GM18502 (cell line): ENCODE data around the gene TBXA2R.

Experiments
- ATAC-seq: cut with Tn5 transposase; IDR thresholded peaks from one replicate; pipeline ENCODE4 v1.9.1; 2021; ENCODE audit warnings: mild to moderate bottlenecking; ENCODE audit not compliant: unreplicated experiment, poor library complexity

Gene TBXA2R

DNA sequence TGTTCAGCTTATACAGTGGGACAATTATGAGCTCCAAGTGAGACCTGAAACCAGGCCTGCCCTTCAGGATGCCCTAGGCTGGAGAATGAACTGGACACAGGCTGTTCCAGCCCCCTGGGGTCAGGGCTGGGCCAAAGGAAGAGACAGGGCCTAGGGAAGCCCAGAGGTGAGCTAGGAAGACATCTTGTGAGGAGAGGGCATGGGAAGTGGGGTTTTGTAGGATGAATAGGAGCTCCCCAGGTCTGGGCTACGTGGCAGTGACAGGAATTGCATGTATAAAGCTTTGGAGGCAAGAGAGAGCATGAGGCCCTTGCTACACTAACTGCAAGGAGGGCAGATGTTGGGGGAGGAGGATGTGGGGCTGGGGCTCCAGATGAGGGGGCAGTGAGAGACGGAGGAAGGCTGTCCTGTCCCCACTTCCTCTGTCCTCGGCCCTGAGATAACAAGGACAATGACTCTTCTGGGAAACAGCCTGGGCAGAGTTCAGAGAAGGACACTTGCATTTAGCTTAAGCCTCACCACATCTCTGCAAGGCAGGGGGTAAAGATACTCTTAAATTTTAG is 1.5 kb upstream of the TBXA2R start:
- ATAC-seq, result no peak

DNA sequence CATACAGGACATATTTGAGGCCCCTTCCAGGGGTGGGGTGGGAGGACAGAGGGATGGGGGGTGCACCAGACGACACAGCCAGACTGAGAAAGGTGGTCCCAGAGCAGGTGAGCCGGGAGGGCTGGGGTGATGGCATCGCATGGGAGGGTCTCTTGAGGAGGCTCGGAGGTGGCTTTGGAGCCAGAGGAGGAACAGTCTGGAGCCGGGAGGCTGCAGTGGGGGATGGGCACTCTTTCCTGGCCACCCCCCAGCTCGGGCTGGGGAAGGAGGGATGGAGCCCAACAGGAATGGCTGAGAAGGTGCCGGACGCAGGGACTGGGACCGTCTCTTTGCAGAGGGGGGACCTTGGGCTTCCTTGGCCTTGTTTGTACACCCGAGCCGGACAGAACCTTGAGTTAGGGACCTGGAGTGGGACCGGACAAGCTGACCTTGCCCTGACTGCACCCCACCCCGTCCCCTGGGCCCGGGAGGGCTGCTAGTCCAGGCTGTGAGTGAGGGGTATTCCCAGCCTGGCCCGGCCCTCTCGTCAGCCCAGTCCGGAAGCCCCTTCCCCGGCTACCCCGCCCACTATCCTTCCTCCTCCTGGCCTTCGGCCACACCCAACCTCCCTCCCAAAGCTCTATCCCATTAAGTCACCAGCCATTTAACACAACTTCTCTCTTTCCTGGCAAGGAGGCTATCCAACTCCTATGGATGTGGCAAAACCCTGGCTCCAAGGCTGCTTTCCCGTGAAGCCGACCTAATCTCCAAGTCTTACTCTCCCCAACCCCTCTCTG is 816 bp upstream of the TBXA2R start:
- no peak for ATAC-seq

DNA sequence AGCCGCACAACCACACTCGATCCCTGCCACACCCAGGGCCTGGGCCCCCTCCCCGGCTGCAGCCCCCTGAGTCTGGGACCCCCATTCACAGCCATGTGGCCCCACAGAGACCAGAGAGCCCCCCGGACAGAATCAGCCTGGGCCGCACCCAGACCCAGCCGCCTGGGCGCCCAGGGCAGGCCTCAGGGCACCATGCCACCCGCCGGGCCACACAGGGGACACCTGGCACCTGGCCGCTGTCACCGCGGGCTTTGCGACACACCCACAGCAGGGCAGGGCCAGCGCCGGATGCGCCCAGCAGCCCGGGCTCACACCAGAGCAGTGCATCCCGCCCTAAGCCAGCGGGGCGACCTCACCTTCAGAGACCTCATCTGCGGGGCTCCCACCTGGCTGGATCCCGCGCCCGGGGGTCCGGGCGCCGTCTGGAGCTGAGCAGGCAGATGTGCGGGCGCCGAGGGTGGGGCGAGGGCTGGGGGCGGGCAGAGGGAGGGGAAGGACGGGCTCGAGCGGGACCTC is 443 bp downstream of the TBXA2R start:
- ATAC-seq, result no peak

DNA sequence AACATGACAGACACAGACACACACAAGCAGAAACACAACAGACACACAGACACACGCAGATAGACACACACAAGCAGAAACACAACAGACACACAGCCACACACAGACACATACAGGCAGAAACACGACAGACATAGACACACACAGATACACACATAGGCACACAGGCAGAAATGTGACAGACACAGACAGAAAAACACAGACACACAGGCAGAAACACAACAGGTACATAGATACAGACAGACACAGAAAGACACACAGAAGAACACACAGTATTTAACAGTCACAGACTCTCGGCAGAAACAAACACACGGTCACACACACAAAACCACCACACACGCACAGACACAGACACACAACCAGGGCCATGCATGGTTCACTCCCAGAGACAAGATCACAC is 905 bp downstream of the TBXA2R start:
- ATAC-seq, result no peak

DNA sequence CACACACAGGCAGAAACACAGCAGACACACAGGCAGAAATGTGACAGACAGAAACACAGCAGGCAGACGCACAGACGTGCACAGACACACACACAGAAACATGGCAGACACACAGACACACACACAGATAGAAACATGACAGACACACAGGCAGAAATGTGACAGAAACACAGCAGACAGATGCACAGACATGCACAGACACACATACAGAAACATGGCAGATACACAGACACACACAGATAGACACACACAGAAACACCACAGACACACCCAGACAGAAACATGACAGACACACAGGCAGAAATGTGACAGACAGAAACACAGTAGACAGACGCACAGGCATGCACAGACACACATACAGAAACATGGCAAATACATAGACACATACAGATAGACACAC is 1.3 kb downstream of the TBXA2R start:
- no peak for ATAC-seq

DNA sequence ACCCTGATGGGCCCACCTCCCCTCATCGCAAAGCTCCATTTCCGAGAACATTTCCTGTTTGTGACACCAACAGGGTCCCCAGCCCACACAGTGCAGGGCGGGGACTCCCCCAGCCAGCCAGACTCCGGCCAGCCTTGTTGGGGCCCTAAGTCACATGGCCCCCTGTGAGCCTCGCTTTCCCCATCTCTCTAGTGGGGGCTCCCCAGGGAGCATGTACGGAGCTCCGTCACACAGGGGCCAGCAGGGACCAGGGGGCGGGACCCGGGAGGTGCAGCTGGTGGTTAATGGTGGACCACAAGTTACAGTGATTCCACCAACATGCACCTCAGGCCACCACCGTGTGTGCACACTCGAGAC is 1.7 kb downstream of the TBXA2R start:
- no peak for ATAC-seq

DNA sequence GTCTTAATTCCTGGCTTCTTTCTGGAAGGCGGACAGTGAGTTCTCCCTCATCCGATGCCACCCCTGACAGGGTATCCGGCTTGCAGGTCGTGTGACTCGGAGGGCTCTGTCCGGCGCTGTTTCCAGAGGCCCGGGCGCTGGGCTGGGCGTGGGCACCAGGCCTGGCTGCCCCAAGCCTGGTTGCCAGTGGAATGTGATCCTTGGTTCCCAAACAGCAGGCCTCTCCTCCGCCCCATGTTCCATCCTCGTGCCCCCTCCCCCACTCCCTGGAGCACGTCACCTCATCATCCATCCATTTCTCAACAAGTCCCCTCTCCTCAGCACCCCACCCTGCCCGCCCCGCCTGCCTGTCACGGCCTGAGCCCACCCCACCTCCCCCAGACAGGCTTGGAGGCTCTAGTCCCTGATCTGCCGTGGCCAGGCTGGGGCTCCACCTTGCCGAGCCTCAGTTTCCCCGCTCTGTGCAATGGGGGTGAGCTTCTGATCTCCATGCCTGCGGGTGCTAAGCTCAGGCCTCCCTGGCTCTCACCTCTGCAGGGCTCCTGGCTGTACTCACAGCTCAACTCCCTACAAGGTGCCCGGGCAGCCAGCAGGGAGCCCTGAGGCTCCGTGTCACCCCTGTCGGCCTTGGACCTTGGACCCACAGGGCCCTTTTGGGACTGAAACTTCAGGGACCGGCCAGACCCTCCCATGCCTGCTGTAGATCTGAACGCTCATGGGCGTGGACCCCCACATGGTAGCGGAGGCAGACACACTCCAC is 2.3 kb downstream of the TBXA2R start:
- no peak for ATAC-seq

DNA sequence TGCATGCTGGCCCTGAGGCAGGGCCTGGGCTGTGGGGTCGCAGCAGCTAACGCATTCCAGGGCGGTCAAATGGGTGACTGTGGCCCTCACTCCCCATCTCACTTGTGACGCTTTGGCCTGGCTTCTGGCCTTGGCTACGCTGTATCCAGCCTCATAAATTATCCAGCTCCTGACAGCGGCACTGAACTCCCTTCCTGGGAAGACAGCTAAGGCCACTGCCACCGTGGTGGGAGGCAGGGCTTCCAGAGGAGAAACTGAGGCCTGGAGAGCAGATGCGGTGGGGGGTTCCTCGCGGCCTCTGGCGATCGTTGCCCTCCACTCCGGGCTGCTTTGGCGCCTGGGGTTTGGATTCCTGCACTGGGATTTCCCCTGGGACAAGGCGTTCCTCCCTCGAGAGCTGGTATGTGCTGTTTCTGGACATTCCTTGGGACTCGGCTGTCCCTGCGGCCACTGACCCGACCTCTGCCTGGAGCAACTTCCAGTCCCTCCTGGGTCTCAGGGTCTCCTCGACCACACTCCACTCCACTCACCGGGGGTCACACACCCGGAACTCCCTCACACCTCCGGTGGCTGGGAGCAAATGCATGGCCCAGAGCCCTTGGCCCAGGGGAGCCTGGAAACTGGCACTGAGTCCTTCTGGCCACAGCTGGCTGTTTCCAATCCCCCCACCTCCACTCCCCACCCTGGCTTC is 3.4 kb downstream of the TBXA2R start:
- no peak for ATAC-seq

DNA sequence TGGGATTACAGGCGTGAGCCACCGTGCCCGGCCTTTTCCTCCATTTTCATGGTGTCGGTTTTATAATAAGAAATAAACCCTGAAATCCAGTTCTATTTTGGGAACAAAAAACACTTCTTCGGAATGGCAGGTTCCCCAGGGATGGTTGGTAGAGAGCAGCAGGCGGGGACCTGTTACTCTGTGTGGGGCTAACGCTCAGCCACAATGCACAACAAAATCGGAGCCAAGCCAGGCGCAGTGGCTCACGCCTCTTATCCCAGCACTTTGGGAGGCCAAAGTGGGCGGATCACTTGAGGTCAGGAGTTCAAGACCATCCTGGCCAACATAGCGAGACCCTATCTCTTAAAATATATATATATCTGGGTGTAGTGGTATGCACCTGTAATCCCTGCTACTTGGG is 5.7 kb downstream of the TBXA2R start:
- ATAC-seq, result no peak

DNA sequence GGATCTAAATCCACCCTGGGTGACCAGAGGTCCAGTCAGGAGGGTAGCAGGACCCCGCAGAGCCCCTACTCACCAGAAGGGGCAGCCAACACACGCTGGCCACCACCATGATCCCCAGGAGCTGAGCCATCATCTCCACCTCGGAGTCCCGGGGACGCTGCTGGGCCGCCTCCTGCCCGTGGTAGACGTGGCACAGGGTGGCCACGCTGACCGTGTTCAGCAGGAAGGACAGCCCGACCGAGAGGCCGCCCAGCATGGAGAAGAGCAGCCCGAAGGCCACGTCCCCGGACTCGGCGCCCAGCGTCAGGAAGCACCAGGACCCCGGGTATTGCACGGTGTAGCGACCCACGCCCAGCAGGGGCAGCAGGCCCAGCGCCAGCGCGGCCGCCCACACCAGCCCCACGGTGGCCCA is 6.9 kb downstream of the TBXA2R start:
- no peak for ATAC-seq

DNA sequence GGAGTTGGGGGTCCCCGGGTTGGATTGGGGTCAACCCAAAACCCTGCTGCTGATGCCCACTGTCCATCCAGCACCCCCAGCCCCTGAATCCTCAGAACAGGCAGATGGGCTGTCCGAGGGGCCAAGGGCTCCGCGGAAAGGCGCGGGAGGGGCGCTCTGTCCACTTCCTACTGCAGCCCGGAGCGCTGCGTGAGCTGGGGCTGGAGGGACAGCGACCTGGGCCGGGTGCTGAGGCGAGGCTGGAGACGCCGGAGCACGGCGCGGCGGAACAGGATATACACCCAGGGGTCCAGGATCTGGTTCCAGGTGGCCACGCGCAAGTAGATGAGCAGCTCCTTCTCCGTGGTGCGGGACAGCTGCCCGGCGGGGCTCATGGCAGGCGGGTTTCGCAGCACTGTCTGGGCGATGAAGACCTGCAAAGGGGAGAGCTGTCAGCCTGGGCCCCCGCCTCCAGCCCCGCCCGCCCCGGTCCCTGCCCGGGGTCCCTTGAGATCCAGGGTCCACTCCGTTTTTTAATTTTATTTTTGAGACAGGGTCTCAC is 11.1 kb downstream of the TBXA2R start:
- ATAC-seq, result no peak

DNA sequence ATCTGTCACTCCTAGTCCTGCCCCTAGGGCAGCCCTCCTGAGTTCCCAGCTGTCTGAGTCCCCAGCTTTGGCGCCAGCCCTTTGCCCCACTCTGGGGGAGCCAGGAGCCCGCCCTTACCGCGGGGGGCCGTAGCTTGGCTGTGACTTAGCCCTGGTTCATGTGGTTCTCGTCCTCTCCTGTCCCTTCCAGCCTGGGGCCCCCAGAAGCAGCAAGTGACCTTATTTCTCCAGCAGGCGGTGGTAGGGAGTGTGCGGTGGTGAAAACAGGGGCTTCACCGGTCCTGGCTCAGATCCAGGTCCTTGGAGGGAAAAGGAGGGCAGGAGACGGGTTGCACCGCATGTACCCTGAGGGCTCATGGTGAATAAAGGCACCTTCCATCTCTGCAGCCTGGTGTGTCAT is 13.5 kb downstream of the TBXA2R start:
- ATAC-seq, result no peak

DNA sequence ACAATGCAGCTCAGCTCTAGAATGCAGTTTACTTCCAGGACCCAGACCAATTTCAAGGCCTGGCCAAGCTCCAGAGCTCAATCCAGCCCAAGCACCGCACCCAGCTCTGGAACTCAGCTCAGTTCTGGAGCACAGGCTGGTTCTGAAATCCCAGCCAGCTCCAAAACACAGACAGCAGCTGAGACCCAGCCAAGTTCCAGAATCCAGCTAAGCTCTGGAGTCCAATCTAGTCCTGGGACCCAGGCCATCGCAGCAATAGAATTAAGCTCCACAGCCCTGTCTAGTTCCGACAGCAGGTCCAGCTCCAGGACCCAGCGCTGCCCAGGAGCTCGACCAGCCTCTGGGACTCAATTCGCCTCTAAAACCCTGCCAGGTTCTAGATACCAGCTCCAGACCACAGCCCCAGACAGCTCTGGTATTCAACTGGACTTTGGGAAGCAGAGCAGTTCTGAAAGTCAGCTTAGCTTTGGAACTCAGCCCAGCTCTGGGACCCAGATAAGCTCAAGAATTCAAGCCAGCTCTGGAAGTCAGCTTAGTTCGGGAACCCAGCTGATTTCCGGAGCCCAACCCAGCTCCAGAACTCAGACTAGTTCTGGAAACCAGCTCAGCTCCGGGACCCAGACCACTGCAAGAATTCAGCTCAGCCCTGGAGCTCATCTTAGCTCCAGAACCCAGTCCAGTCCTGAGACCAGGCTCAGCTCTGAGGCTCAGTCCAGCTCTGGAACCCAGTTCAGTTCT is 14.6 kb downstream of the TBXA2R start:
- ATAC-seq, result no peak

DNA sequence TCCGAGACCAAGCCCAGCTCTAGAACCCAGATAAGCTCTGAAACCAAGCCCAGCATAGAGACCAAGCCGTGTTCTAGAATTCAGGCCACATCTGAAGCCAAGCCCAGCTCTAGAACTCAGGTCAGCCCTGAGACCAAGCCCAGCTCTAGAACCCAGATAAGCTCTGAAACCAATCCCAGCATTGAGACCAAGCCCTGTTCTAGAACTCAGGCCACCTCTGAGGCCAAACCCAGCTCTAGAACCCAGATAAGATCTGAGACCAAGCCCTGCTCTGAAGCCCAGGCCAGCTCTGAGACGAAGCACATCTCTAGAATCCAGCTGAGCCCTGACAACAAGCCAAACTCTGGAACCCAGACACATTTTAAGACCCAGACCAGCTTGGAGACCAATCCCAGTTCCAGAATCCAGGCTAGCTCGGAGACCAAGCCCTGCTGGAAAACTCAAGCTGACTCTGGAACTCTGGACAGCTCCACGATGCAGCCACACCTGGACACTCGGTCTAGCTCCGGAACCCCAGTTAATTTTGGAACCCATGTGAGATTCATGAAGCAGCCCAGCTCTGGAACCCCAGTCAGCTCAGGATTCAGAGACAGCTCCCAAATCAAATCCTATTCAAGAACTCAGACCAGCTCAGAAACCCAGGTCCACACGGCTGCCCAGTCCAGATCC is 15.6 kb downstream of the TBXA2R start:
- ATAC-seq, result no peak

DNA sequence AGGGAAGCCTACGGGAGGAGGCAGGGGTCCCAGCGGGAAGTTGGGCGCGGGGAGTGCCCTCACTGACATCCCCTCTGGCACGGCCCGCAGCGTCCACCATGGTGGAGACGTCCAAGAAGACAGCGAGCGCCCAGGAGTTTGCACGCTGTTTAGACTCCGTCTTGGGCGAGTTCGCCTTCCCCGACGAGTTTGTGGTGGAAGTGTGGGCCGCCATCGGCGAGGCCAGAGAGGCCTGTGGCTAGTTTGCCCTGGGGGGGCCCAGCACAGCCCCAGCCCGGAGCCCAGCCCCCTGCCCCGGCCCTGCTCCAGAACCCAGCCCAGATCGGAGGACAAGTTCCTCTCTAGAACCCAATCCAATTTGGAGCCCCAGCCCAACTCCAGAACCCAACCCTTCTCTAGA is 16.7 kb downstream of the TBXA2R start:
- no peak for ATAC-seq

DNA sequence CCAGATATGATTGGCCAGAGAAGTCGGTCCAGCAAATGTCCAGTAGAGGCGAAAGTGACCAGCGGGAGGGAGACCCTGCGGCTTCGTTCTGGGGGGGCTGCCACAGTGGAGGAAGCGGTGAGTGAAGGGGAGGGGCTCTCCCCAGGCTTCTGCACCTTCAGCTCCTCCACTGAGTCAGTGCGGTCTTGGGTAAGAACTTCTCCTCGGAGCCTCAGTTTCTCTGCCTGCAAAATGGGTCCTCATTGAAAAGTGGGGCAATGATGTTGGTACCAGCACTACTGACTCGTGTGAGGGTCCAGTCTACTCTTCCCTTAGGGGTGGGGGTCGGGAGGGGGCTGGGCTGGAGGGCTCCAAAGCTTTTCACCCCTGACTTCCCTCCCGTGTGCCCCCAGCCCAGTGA is 17.2 kb downstream of the TBXA2R start:
- no peak for ATAC-seq

DNA sequence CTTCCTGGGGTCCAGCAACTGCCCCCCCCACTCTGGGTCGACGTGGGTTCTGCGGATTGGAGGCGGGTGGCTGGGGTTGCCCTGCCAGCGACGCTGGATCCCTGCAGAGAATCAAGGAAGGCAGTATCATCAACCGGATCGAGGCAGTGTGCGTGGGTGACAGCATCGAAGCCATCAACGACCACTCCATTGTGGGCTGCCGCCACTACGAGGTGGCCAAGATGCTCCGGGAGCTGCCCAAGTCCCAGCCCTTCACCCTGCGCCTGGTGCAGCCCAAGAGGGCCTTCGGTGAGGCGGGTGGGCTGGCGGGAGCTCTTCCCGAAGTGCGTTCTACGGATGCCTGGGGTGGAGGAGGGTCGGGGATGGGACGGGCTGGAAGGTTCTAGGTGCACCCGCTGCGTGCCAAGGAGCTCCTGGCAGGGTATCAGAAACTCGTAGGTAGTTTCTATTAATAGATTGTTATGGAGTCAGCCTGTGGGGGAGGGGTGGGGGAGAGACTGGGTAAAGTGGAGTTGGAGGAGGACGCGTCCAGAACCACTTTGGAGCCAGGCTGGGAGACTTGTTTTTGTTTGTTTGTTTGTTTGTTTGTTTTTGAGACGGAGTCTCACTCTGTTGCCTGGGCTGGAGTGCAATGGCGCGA is 19.8 kb downstream of the TBXA2R start:
- no peak for ATAC-seq

DNA sequence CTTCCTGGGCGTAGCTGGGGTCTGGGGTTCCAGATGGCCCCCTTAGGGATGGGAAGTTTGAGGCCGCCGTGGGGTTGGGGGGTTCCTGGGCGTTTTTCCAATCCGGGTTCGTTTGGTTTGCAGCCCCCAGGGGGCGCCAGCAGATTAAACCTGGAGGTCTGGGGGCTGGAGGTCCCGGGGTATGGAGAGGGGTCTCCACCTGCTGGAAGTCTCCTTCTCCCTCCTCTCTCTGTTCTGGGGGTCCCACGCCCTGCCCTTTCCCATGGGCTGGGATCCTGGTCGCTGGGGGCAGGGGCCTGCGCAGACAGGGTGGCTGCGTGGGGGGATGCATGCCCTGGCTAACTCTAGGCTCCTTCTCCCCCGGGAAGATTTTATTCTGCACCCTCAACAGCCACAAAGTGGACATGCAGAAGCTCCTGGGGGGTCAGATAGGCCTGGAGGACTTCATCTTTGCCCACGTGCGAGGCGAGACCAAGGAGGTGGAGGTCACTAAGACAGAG is 20.5 kb downstream of the TBXA2R start:
- ATAC-seq, result no peak
